HepG2 (cell line): ENCODE data around the gene CORT. TPM values are rescaled to one million over a fixed set of nuclear protein-coding genes. Genes with fewer than 3 reads are reported as not detected.
A peak's percentile ranks its signal among the peaks of the same experiment; 100 is the strongest.

Experiments used
- CAMTA2 ChIP-seq: sonication (generic); formaldehyde crosslinking; IDR thresholded peaks from 2 replicates; pipeline ENCODE4 v1.4.0; 2020; ENCODE audit warnings: mild to moderate bottlenecking, missing genetic modification reagents, borderline replicate concordance
- DDIT3 ChIP-seq: sonication (generic); formaldehyde crosslinking; IDR thresholded peaks from 2 replicates; pipeline ENCODE4 v1.4.0; 2020; ENCODE audit warnings: mild to moderate bottlenecking, missing genetic modification reagents
- ELF4 ChIP-seq: sonication (generic); formaldehyde crosslinking; IDR thresholded peaks from 2 replicates; pipeline ENCODE4 v1.5.0; 2020; ENCODE audit warnings: missing genetic modification reagents, mild to moderate bottlenecking, moderate library complexity, borderline replicate concordance
- GLMP ChIP-seq: sonication (generic); formaldehyde crosslinking; IDR thresholded peaks from 2 replicates; pipeline ENCODE4 v1.9.0; 2021; ENCODE audit warnings: missing genetic modification reagents, mild to moderate bottlenecking, borderline replicate concordance
- GMEB2 ChIP-seq: IDR thresholded peaks from 2 replicates; pipeline ENCODE4 v1.6.1; 2016; ENCODE audit warnings: missing biosample characterization, missing genetic modification reagents, low read depth
- KAT7 ChIP-seq: IDR thresholded peaks from 2 replicates; pipeline ENCODE4 v1.6.1; 2018; ENCODE audit warnings: borderline replicate concordance, missing compliant biosample characterization
- MEIS2 ChIP-seq: sonication (generic); formaldehyde crosslinking; IDR thresholded peaks from 2 replicates; pipeline ENCODE4 v1.9.0; 2021; ENCODE audit warnings: mild to moderate bottlenecking, missing genetic modification reagents
- NFIC ChIP-seq: IDR thresholded peaks from 2 replicates; pipeline ENCODE4 v1.6.1; 2012; ENCODE audit warnings: mild to moderate bottlenecking, low read length, inconsistent platforms
- PRDM4 ChIP-seq: sonication (generic); formaldehyde crosslinking; IDR thresholded peaks from 2 replicates; pipeline ENCODE4 v1.9.0; 2021; ENCODE audit warnings: missing genetic modification reagents, borderline replicate concordance
- SRSF4 ChIP-seq: fragments of 200-400 bp; formaldehyde crosslinking; IDR thresholded peaks from one replicate; pipeline ENCODE4 v1.6.1; 2018; ENCODE audit warnings: mild to moderate bottlenecking, low read depth, low read length, moderate library complexity; ENCODE audit not compliant: poor library complexity, severe bottlenecking
- YY1 ChIP-seq: IDR thresholded peaks from 2 replicates; pipeline ENCODE4 v1.6.1; 2011; ENCODE audit warnings: low read length, low read depth, moderate library complexity, mild to moderate bottlenecking; ENCODE audit not compliant: insufficient read depth, insufficient replicate concordance
- ZFAT ChIP-seq: sonication (generic); formaldehyde crosslinking; conservative IDR thresholded peaks from 2 replicates; pipeline ENCODE4 v1.8.1; 2023; ENCODE audit warnings: missing genetic modification reagents, inconsistent platforms
- ZNF232 ChIP-seq: sonication (generic); formaldehyde crosslinking; IDR thresholded peaks from 2 replicates; pipeline ENCODE4 v1.4.0; 2020; ENCODE audit warnings: missing genetic modification reagents, borderline replicate concordance
- ZNF547 ChIP-seq: sonication (generic); formaldehyde crosslinking; IDR thresholded peaks from 2 replicates; pipeline ENCODE4 v1.5.1; 2020; ENCODE audit warnings: mild to moderate bottlenecking, missing genetic modification reagents
- ZNF644 ChIP-seq: IDR thresholded peaks from 2 replicates; pipeline ENCODE4 v1.6.1; 2016; ENCODE audit warnings: low read depth
- ZNF691 ChIP-seq: sonication (generic); formaldehyde crosslinking; IDR thresholded peaks from 2 replicates; pipeline ENCODE4 v1.4.0; 2020; ENCODE audit warnings: missing genetic modification reagents, low read depth, mild to moderate bottlenecking, borderline replicate concordance
- ZNF781 ChIP-seq: sonication (generic); formaldehyde crosslinking; IDR thresholded peaks from 2 replicates; pipeline ENCODE4 v1.5.1; 2020; ENCODE audit warnings: borderline replicate concordance, mild to moderate bottlenecking, missing genetic modification reagents; ENCODE audit errors: not compliant biosample characterization
- ZNF878 ChIP-seq: sonication (generic); formaldehyde crosslinking; IDR thresholded peaks from 2 replicates; pipeline ENCODE4 v1.8.1; 2023; ENCODE audit warnings: mild to moderate bottlenecking, missing genetic modification reagents, moderate library complexity
- polyA plus RNA-seq, 8 experiments: library from polyadenylated mRNA; depleted of rRNA in 3 of 8; stranded (reverse) in 7 of 8; unstranded in 1 of 8; fragments of >200 nt; fragmentation: Illumina TruSeq in 4 of 8; extraction: Trizol in 4 of 8; gene quantifications; 2 replicates each; pipeline versions ENCODE4 v1.2.1 to v1.2.3, GENCODE V29; 2011 to 2016; ENCODE audit warnings: low read depth in 4 of 8, missing spikeins in 1 of 8, mixed read lengths in 1 of 8; ENCODE audit not compliant: insufficient read depth in 1 of 8
- total RNA-seq, 5 experiments: library from RNA; depleted of rRNA; stranded (reverse); fragments of >200 nt; fragmentation: Illumina TruSeq; extraction: Trizol; gene quantifications; 2 replicates each; pipeline ENCODE4 v1.2.3, GENCODE V29; 2016; ENCODE audit warnings: low read depth in 1 of 5
- TF ChIP-seq, protein P1 (sequence below): sonication (generic); formaldehyde crosslinking; IDR thresholded peaks from 2 replicates; pipeline ENCODE4 v1.9.0; 2021; ENCODE audit warnings: missing genetic modification reagents, mild to moderate bottlenecking, borderline replicate concordance

Gene CORT
- total and polyA plus RNA-seq, 2 of the 13 experiments (the other 11 are each of a cell fraction or from before 2014, with no cell fraction given), result 0.11 to 0.62 TPM

DNA sequence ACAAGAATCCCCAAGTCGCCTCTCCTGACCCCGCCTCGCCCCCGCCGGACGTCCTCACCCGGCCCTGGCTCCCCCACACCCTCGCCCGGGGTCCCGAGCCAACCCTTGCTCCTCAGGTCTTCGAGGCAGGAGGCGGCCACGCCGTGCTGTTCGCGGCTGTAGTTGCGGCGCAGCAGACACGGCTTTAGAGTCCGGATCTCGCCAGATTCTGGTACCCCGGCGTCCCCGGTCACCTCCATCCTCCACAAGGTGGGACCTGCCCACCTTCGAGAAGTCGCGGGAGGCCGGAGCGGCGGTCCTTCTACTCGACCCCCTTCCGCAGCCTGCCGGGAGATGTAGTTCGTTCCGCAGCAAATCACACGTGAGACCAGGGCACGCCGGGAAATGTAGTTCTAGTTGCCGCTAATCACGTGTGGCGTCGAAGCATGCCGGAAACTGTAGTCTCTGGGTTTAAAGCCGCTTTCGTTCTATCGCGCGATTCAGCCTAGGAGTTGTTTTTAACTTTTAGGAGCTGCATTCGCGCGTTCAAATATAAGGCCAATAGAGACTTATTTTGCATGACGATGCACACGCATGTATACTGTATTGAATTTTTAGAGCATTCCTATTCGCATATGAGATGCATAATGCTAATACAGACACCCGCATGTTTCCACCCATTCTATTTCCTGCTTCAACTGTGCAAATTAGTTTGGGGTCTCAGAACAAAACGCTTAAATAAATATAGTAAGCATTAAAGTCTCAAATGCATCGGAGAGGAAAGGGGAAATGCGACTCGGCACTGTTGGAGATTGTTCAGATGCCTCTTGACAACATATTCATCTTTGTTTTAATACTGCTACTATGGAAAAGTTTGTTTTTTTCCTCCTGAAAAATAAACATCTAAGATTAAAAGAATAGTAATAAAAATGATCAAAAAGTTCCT is 22.7 kb downstream of the CORT start, which contains the start of gene DFFA (continued):
- TF ChIP-seq CAMTA2 (no peak; the same call in 1 of the 2 replicates), ZNF644 (CRISPR knock-in tag) (no peak), ZNF878 (CRISPR knock-in tag) (no peak), KAT7 (CRISPR knock-in tag) (peak; percentile 65; the same call in 1 of the 2 replicates), GLMP (CRISPR knock-in tag) (no peak), ZNF232 (CRISPR knock-in tag) (no peak; the same call in 1 of the 2 replicates), MEIS2 (CRISPR knock-in tag) (peak; percentile 45; the same call in 1 of the 2 replicates), ELF4 (CRISPR knock-in tag) (peak; percentile 59; the same call in 1 of the 2 replicates), ZNF781 (peak; percentile 32), YY1 (peak; percentile 83), DDIT3 (CRISPR knock-in tag) (no peak), NFIC (0 out of 2 replicates have a peak, but pooled peaks have one; percentile 19), ZFAT (CRISPR knock-in tag) (no peak), ZNF691 (no peak), SRSF4 (no peak), PRDM4 (CRISPR knock-in tag) (no peak), ZNF547 (CRISPR knock-in tag) (peak; percentile 79), GMEB2 (CRISPR knock-in tag) (peak; percentile 76)
- TF ChIP-seq, protein P1, sequence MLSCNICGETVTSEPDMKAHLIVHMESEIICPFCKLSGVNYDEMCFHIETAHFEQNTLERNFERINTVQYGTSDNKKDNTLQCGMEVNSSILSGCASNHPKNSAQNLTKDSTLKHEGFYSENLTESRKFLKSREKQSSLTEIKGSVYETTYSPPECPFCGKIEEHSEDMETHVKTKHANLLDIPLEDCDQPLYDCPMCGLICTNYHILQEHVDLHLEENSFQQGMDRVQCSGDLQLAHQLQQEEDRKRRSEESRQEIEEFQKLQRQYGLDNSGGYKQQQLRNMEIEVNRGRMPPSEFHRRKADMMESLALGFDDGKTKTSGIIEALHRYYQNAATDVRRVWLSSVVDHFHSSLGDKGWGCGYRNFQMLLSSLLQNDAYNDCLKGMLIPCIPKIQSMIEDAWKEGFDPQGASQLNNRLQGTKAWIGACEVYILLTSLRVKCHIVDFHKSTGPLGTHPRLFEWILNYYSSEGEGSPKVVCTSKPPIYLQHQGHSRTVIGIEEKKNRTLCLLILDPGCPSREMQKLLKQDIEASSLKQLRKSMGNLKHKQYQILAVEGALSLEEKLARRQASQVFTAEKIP (CRISPR knock-in tag), result no peak
